Activated gamma-delta T cell treated with Interleukin-2 at 50 U/mL for 16 hours (primary cell): Measurements from ENCODE around the gene MAML2.

Experiments used
- DNase-seq: peaks from one replicate; pipeline ENCODE4 v3.0.0-alpha.2; 2020

The MAML2 gene

GRCh38 chr11:96054870-96055705 is 287.9 kb downstream of the MAML2 start:
- no peak for DNase-seq

GRCh38 chr11:96052921-96053651 is 289.9 kb downstream of the MAML2 start:
- DNase-seq = no peak

GRCh38 chr11:96051820-96052219 is 291.2 kb downstream of the MAML2 start:
- no peak for DNase-seq

GRCh38 chr11:96050435-96051182 is 292.4 kb downstream of the MAML2 start:
- DNase-seq = no peak

GRCh38 chr11:96049426-96049825 is 293.6 kb downstream of the MAML2 start:
- no peak for DNase-seq

GRCh38 chr11:96045622-96046456 is 297.2 kb downstream of the MAML2 start:
- no peak for DNase-seq

- no peak for DNase-seq
Observed at GRCh38 chr11:96044747-96045146, 298.2 kb downstream of the MAML2 start.

GRCh38 chr11:96044311-96044710 is 298.7 kb downstream of the MAML2 start:
- DNase-seq = no peak

- DNase-seq = no peak
Observed at GRCh38 chr11:96043291-96043690, 299.7 kb downstream of the MAML2 start.

- no peak for DNase-seq
Observed at GRCh38 chr11:96038046-96038445, 304.9 kb downstream of the MAML2 start.

GRCh38 chr11:96037405-96037949 is 305.5 kb downstream of the MAML2 start:
- DNase-seq = no peak

- DNase-seq = no peak
Observed at GRCh38 chr11:96036863-96037262, 306.1 kb downstream of the MAML2 start.

GRCh38 chr11:96035740-96036078 is 307.3 kb downstream of the MAML2 start:
- DNase-seq = no peak

- DNase-seq = no peak
Observed at GRCh38 chr11:96035031-96035739, 307.8 kb downstream of the MAML2 start.

- DNase-seq = no peak
Observed at GRCh38 chr11:96033599-96033998, 309.4 kb downstream of the MAML2 start.

GRCh38 chr11:96033095-96033494 is 309.9 kb downstream of the MAML2 start:
- no peak for DNase-seq

GRCh38 chr11:96028746-96029145 is 314.2 kb downstream of the MAML2 start:
- DNase-seq = no peak

- no peak for DNase-seq
Observed at GRCh38 chr11:96027021-96027420, 316.0 kb downstream of the MAML2 start.

GRCh38 chr11:96026310-96026709 is 316.7 kb downstream of the MAML2 start:
- no peak for DNase-seq

- no peak for DNase-seq
Observed at GRCh38 chr11:96024666-96025065, 318.3 kb downstream of the MAML2 start.

GRCh38 chr11:96023275-96023674 is 319.7 kb downstream of the MAML2 start:
- DNase-seq = no peak
